Measurements from ENCODE around the gene NSD2.

Gene NSD2

DNA sequence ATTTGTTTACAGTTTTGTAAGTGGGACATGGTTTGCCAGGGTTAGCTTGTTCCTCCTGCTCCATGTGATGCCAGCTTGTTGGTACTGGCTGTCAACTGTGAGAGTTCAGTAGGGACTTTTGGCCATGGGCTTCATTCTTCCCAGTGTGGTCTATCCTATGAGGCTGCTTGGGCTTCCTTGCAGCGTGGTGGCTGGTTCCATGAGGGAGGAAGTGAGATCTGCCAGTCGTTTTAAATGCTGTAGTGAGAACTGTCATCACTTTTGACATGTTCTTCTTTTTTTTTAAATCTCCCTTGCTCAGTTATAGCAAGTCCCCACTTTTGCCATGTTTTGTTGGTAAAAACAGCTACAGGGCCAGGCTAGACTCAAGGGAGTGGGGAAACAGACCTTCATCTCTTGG, 15.9 kb downstream of the NSD2 start:
- Histone ChIP-seq H3K36me3 (ENCODE audit: low read length) (no peaks in the 10 kb centered on the region), H3K9ac (ENCODE audit: low read length) (no peak overlapping the region), H3K27ac (ENCODE audit: low read depth, low read length) (0 out of 2 replicates have a peak overlapping the region, but pooled peaks have one; percentile 0), H4K20me1 (ENCODE audit: low read depth, low read length) (peaks cover 40% of the 10 kb centered on the region), H3K4me2 (ENCODE audit: low read depth, low read length, poor library complexity, severe bottlenecking) (no peak overlapping the region), H3F3A (ENCODE audit: insufficient read depth) (no peaks in the 10 kb centered on the region), H3K9me2 (replicated peaks; ENCODE audit: insufficient read depth, low read length) (no peaks in the 10 kb centered on the region), H3K27me3 (ENCODE audit: low read length) (no peaks in the 10 kb centered on the region), H3K4me3 (ENCODE audit: insufficient read depth, low read length, poor library complexity, severe bottlenecking) (no peak overlapping the region), H3K79me2 (ENCODE audit: insufficient read depth, low read length) (peaks cover 100% of the 10 kb centered on the region), H2AFZ (ENCODE audit: low read depth, low read length, severe bottlenecking) (no peak overlapping the region), H3K9me3 (ENCODE audit: insufficient read depth, low read length) (no peaks in the 10 kb centered on the region)
- TF ChIP-seq, protein P1, sequence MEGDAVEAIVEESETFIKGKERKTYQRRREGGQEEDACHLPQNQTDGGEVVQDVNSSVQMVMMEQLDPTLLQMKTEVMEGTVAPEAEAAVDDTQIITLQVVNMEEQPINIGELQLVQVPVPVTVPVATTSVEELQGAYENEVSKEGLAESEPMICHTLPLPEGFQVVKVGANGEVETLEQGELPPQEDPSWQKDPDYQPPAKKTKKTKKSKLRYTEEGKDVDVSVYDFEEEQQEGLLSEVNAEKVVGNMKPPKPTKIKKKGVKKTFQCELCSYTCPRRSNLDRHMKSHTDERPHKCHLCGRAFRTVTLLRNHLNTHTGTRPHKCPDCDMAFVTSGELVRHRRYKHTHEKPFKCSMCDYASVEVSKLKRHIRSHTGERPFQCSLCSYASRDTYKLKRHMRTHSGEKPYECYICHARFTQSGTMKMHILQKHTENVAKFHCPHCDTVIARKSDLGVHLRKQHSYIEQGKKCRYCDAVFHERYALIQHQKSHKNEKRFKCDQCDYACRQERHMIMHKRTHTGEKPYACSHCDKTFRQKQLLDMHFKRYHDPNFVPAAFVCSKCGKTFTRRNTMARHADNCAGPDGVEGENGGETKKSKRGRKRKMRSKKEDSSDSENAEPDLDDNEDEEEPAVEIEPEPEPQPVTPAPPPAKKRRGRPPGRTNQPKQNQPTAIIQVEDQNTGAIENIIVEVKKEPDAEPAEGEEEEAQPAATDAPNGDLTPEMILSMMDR (IDR thresholded peaks at IDR 0.05; ENCODE audit: insufficient read depth, low read length, poor library complexity, severe bottlenecking) = no peak
- no peak for TF ChIP-seq EZH2phosphoT487 (conservative IDR thresholded peaks at IDR 0.05; ENCODE audit: low read length)

DNA sequence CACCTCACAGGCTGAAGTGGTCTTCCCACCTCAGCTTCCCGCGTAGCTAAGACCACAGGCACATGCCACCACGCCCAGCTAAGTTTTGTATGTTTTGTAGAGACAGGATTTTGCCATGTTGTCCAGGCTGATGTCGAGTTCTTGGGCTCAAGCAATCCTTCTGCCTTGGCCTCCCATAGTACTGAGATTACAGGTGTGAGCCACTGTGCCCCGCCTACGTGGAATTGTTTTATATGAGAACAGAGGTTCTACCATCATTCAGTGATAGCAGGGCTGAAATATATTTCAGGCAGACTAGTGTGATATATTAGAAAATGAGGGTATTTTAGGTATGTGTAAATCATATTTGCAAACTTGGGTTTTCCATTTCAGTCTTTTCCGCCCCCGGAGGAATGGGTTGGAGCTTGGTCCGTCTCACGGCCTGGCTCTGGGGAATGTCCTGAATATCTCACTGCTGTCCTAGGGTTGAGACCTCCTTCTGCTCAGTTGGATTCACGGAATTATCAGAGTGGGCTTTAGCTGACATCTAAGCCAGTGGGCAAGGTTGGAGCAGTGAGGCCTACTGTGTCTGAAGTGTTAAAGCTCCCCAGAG, 19.9 kb downstream of the NSD2 start:
- 0 out of 2 replicates have a peak, but pooled peaks cover 10% of the 10 kb centered on the region for H3F3A ChIP-seq (ENCODE audit: insufficient read depth)
- H4K20me1 ChIP-seq (ENCODE audit: low read depth, low read length) = peaks cover 42% of the 10 kb centered on the region
- no peak for TF ChIP-seq EZH2phosphoT487 (conservative IDR thresholded peaks at IDR 0.05; ENCODE audit: low read length)
- TF ChIP-seq, protein P1 (IDR thresholded peaks at IDR 0.05; ENCODE audit: insufficient read depth, low read length, poor library complexity, severe bottlenecking) = no peak
- H2AFZ ChIP-seq (ENCODE audit: low read depth, low read length, severe bottlenecking) = no peak overlapping the region
- no peak overlapping the region for H3K4me3 ChIP-seq (ENCODE audit: insufficient read depth, low read length, poor library complexity, severe bottlenecking)
- no peak overlapping the region for H3K4me2 ChIP-seq (ENCODE audit: low read depth, low read length, poor library complexity, severe bottlenecking)
- peaks cover 100% of the 10 kb centered on the region for H3K79me2 ChIP-seq (ENCODE audit: insufficient read depth, low read length)
- H3K9ac ChIP-seq (ENCODE audit: low read length) = no peak overlapping the region
- no peaks in the 10 kb centered on the region for H3K9me2 ChIP-seq (replicated peaks; ENCODE audit: insufficient read depth, low read length)
- 0 out of 2 replicates have a peak, but pooled peaks cover 4% of the 10 kb centered on the region for H3K36me3 ChIP-seq (ENCODE audit: low read length)
- H3K27me3 ChIP-seq (ENCODE audit: low read length) = no peaks in the 10 kb centered on the region
- no peaks in the 10 kb centered on the region for H3K9me3 ChIP-seq (ENCODE audit: insufficient read depth, low read length)
- H3K27ac ChIP-seq (ENCODE audit: low read depth, low read length) = no peak overlapping the region

DNA sequence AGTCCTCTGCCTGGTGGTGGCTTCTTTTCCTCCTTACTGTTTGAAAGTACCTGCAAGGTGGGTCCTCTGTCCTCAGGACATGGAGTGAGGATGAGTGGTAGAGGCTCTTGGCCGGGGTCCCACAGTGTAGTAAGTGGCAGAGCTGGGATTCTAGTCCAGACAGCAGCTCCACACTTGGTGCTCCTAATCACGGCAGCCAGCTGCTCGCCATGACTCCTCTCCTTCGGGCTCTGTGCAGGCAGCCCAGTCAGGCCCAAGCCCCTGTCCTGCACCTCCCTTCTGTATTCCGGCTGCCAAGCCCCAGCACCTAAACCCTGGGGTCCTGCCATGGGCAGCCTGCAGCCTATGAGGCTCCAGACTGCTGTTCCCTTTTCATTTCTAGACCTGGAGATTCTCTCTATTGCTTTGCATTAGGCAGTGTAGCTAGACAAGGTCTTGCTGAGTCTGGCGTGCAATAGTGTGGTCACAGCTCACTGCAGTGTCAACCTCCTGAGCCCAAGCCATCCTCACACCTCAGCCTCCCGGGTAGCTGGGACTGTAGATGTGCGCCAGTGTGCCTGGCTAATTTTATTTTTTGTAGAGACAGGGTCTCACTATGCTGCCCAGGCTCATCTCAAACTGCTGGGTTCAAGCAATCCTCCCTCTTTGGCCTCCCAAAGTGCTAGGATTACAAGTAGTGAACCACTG, 24.9 kb downstream of the NSD2 start:
- Histone ChIP-seq H3K27me3 (ENCODE audit: low read length) (no peaks in the 10 kb centered on the region), H4K20me1 (ENCODE audit: low read depth, low read length) (peaks cover 38% of the 10 kb centered on the region), H3K27ac (ENCODE audit: low read depth, low read length) (no peak overlapping the region), H3K9me3 (ENCODE audit: insufficient read depth, low read length) (no peaks in the 10 kb centered on the region), H3K36me3 (ENCODE audit: low read length) (peaks cover 17% of the 10 kb centered on the region), H3K9ac (ENCODE audit: low read length) (no peak overlapping the region), H3F3A (ENCODE audit: insufficient read depth) (peaks cover 16% of the 10 kb centered on the region), H3K9me2 (replicated peaks; ENCODE audit: insufficient read depth, low read length) (no peaks in the 10 kb centered on the region), H3K4me2 (ENCODE audit: low read depth, low read length, poor library complexity, severe bottlenecking) (no peak overlapping the region), H3K79me2 (ENCODE audit: insufficient read depth, low read length) (peaks cover 97% of the 10 kb centered on the region), H3K4me3 (ENCODE audit: insufficient read depth, low read length, poor library complexity, severe bottlenecking) (no peak overlapping the region), H2AFZ (ENCODE audit: low read depth, low read length, severe bottlenecking) (no peak overlapping the region)
- TF ChIP-seq, protein P1 (IDR thresholded peaks at IDR 0.05; ENCODE audit: insufficient read depth, low read length, poor library complexity, severe bottlenecking) = no peak
- TF ChIP-seq EZH2phosphoT487 (conservative IDR thresholded peaks at IDR 0.05; ENCODE audit: low read length) = no peak

Data from SU-DHL-6 (cell line).